ENCODE results near the gene KDM2B.

Gene KDM2B

DNA sequence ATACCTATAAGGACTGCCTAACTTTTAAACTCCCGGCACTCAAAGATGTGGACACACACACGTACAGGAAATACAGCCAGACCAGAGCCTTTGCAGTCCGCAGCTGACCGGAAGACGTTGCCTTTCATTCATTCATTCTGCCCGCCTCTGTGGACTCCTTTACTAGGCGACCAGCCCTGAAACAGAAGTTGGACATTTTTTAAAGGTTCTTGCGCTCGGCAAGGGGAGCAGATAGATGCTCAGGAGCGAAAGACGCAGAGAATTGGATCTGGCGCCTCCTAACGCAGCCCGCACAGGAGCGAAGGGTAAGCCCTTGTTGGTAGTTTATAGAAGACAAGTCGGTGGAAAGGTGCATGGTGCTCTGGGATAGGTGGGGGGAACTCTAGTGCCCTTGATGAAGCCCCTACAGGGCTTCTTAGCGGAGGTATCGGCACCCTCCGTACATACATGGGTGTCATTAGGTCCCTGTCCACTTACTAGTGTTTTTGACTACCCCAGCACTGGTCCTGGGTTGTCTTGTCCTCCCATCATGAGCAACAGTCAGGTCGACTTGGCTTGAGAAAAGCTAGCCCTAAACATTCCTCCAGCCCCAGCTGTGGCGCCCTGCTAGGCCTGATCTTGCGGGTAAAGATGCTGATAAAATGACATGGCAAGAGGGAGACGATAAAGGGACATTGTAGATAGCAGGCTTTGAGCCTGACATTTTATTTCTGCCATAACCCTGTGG is at the start of gene KDM2B:
KDM2B (minus strand) TSS at position 65 of the 727 bp plus-strand sequence. CDS start 112 bp downstream, outside the sequence.
- DNase-seq (ENCODE audit: low read depth, low spot score) = no peak

DNA sequence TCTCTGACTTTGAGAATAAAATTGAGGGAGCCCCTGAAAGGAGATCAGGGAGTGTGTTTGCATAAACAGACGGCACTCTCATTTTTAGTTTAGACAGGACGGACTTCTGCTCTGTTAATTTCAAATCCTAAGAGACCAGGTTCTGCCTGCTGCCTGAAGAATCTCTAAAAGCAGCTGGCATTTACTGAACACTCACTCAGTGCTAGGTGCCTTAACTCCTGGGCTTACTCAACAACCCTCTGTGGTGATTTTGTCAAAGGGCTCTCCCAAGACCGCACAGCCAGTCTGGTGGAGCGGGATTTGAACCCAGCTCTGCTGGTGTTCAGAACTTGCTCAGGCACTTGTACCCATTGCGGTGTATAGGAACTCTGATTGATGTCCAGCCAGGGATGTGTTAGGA is 47.7 kb upstream of the KDM2B start:
- no peak for DNase-seq (ENCODE audit: low read depth, low spot score)

GRCh38 chr12:121628037-121628436 is 47.2 kb upstream of the KDM2B start:
- no peak for DNase-seq (ENCODE audit: low read depth, low spot score)

DNA sequence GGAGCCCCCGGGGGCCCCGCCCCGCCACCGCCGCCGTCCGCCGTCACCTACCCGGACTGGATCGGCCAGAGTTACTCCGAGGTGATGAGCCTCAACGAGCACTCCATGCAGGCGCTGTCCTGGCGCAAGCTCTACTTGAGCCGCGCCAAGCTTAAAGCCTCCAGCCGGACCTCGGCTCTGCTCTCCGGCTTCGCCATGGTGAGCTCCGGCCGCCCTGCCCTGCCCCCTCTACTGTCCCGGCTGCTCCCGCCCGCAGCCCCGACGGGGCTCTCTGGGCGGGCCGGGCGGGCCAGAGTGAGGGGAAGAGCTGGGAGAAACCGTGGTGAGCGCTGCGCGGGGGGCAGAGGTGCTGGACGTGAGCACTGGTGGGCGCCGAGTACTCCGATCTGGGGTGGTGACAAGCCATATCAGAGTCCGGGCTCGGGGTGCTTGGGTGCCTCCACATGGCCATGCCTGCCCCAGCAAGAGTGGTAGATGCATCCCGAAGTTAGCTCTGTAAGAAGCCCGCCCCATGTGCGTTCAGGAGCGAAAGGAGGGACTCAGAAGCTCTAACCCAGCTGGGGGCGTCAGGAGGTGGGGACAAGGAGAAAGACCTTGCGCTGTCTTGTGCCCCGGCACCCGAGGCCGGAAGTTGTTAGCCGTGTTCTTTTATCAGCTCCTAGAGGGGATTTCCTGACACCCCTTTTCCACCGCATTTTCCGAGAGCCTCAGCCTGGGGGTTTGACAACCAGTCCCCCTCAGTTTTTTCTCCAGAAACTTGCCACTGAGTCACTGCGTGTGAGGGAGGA is 46.2 kb upstream of the KDM2B start:
- DNase-seq (ENCODE audit: low read depth, low spot score) = peak; percentile 83

GRCh38 chr12:121626087-121626852 is 45.4 kb upstream of the KDM2B start, which contains the start of gene ORAI1:
Gene ORAI1 (plus strand): TSS chr12:121626530.
- DNase-seq (ENCODE audit: low read depth, low spot score) = peak; percentile 86

GRCh38 chr12:121620333-121620891 is 39.6 kb upstream of the KDM2B start:
- no peak for DNase-seq (ENCODE audit: low read depth, low spot score)

- no peak for DNase-seq (ENCODE audit: low read depth, low spot score)
Measured at GRCh38 chr12:121618659-121619233, 37.9 kb upstream of the KDM2B start.

GRCh38 chr12:121614872-121615467 is 34.1 kb upstream of the KDM2B start:
- DNase-seq (ENCODE audit: low read depth, low spot score) = no peak

DNA sequence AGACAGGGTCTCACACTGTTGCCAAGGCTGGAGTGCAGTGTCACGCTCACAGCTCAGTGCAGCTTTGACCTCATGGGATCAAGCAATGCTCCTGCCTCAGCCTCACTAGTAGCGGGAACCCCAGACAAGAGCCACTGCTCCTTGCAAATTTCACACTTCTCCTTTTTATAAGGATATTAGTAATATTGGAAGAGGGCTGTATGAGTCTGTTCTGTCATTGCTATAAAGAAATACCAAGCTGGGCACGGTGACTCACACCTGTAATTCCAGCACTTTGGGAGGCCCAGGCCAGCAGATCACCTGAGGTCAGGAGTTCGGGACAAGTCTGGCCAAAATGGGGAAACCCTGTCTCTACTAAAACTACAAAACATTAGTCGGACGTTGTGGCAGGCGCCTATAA is 32.6 kb upstream of the KDM2B start:
- no peak for DNase-seq (ENCODE audit: low read depth, low spot score)

DNA sequence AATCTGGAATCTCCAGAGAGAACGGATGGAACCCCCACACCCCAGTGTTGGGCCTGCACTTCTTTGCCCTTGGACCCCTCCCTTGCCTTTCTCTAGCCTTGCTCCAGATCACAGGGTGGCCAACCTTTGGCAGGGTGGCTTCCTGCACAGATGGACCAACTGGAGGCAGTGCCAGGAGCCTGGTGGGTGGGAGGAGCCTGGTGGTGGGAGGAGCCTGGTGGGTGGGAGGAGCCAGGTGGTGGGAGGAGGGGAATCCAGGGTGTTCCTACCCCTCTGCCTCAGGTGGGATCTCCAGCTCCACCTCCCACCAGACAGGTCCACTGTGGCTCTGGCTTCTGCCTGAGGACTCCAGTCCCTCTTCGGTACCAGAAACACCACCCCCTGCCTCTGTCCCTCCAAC is 30.5 kb upstream of the KDM2B start:
- no peak for DNase-seq (ENCODE audit: low read depth, low spot score)

DNA sequence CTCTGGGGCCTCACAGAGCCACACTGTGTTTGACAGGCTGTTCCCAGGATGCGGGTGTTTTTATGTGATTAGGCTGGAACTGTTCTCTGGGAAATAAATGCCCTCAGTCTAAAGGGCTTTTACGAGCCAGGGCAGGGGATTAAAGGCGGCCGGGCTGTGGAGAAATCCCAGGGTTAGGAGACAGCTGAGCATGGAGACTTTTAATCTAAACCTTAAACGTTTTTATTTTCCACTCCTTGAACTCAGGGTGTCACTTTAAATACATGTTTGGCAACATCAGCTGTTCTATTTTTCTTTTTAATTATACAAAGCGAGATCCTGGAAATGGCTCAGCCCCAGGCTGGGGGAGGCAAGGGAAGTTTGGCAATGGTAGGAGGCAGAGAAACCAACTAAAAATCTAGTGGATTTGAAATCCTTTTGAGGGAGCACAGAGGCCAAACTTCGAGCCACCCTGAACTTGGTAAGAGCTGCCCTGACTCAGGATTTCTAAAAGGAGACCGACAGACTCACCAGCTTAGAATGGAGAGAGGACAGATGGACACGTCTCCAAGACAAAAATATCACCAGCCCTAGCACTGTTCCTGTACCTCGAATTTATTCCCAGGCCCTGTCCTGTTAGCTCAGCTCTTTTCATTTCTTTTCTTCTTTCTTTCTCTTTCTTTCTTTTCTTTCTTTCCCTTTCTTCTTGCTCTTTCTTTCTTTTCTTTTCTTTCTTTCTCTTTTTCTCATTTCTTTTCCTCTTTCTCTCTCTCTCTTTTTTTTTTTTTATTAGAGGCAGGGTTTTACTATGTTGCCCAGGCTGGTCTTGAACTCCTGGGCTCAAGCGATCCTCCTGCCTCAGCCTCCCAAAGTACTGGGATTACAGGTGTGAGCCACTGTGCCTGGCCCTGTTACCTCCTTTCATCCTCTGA is 29.7 kb upstream of the KDM2B start:
- no peak for DNase-seq (ENCODE audit: low read depth, low spot score)

DNA sequence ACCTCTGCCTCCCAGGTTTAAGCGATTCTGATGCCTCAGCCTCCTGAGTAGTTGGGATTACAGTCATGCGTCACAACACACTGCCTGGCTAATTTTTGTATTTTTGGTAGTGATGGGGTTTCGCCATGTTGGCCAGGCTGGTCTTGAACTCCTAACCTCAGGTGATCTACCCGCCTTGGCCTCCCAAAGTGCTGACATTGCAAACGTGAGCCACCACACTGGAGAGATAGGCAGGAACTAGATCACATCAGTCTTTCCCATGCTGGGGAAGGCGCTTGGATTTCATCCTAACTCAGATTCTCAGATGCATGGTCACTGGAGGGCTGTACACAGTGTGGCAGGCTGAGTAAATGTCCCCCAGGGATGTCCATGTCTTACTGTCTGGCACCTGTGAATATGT is 27.5 kb upstream of the KDM2B start:
- no peak for DNase-seq (ENCODE audit: low read depth, low spot score)

DNA sequence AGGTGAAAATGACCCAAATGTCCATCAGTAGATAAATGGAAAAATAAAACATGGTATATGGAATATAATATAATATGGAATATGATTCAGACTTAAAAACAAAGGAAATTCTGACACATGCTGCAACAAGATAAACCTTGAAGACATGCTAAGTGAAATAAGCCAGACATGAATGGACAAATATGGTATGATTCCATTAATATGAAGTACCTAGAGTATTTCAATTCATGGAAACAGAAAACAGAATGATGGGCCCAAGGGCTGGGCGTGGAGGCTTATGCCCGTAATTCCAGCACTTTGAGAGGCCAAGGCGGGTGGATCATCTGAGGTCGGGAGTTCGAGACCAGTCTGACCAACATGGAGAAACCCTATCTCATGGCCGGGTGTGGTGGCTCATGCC is 22.8 kb upstream of the KDM2B start:
- no peak for DNase-seq (ENCODE audit: low read depth, low spot score)

- DNase-seq (ENCODE audit: low read depth, low spot score) = no peak
Measured at GRCh38 chr12:121602766-121603165, 21.9 kb upstream of the KDM2B start.

GRCh38 chr12:121600702-121601336 is 20.0 kb upstream of the KDM2B start:
- no peak for DNase-seq (ENCODE audit: low read depth, low spot score)

DNA sequence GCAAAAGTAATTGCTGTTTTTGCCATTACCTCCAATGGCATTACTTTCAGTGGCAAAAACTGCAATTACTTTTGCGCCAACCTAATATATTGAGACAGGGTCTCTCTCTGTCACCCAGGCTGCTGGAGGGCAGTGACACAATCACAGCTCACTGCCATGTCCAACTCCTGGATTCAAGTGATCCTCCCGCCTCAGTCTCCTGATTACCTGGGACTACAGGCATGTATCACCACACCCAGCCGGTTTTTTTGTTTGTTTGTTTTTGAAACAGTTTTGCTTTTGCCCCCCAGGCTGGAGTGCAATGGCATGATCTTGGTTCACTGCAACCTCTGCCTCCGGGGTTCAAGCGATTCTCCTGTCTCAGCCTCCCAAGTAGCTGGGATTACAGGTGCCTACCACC is 15.7 kb upstream of the KDM2B start:
- no peak for DNase-seq (ENCODE audit: low read depth, low spot score)

DNA sequence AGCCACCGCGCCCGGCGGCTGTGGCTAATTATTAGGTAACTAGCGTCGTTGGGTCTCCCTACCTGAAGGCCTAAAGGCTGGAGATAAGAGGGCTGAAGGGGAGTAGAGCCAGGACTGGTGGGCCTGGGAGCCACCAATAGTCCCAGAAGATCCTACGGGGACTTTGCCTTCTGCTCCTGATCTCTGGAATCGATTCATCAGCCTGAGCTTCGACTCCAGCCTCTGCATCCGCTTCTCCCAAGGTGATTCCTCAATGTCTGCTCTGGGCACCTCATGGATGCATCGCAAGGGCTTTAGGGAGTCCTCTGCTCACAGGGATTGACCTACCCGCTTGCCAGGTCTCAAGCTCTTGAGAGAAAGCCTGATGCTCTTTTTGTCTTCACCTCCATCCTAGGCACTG is 14.7 kb upstream of the KDM2B start:
- no peak for DNase-seq (ENCODE audit: low read depth, low spot score)

- DNase-seq (ENCODE audit: low read depth, low spot score) = no peak
Measured at GRCh38 chr12:121592320-121592719, 11.5 kb upstream of the KDM2B start.

- peak; percentile 15 for DNase-seq (ENCODE audit: low read depth, low spot score)
Measured at GRCh38 chr12:121590476-121591143, 9.8 kb upstream of the KDM2B start.

All from activated naive CD8-positive, alpha-beta T cell treated with anti-CD3 and anti-CD28 coated beads, Interleukin-2, amount 50 U/mL, for 16 hours (primary cell).